Measurements from ENCODE around the gene WDR48.
A peak's percentile ranks its signal among the peaks of the same experiment; 100 is the strongest.

Gene WDR48

DNA sequence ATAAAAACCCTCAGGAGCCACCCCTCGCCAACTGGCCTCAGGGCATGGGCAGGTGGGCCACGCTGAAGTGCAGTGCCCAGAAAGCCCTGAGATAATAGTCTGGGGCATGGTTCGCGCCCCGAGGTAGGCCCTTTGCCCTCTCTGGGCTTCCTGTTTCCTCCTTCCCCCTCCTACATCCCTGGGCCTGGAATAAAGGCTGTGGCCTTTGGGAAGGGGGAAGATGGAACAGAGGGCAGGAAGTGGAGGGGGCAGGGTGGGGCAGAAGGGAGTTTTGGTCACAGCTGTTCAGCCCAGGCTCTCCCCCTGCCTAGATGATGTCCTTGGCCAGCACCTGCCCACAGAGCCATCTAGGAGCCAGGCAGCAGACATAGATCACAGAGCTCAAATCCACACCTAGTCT, 90.3 kb downstream of the WDR48 start:
- H3K4me3 ChIP-seq (ENCODE audit: low read depth, low read length): no peak overlapping the region
- DNase-seq (ENCODE audit: low read depth): no peak
- TF ChIP-seq, protein P1, sequence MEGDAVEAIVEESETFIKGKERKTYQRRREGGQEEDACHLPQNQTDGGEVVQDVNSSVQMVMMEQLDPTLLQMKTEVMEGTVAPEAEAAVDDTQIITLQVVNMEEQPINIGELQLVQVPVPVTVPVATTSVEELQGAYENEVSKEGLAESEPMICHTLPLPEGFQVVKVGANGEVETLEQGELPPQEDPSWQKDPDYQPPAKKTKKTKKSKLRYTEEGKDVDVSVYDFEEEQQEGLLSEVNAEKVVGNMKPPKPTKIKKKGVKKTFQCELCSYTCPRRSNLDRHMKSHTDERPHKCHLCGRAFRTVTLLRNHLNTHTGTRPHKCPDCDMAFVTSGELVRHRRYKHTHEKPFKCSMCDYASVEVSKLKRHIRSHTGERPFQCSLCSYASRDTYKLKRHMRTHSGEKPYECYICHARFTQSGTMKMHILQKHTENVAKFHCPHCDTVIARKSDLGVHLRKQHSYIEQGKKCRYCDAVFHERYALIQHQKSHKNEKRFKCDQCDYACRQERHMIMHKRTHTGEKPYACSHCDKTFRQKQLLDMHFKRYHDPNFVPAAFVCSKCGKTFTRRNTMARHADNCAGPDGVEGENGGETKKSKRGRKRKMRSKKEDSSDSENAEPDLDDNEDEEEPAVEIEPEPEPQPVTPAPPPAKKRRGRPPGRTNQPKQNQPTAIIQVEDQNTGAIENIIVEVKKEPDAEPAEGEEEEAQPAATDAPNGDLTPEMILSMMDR (conservative IDR thresholded peaks at IDR 0.05; ENCODE audit: low read depth, low read length): no peak

DNA sequence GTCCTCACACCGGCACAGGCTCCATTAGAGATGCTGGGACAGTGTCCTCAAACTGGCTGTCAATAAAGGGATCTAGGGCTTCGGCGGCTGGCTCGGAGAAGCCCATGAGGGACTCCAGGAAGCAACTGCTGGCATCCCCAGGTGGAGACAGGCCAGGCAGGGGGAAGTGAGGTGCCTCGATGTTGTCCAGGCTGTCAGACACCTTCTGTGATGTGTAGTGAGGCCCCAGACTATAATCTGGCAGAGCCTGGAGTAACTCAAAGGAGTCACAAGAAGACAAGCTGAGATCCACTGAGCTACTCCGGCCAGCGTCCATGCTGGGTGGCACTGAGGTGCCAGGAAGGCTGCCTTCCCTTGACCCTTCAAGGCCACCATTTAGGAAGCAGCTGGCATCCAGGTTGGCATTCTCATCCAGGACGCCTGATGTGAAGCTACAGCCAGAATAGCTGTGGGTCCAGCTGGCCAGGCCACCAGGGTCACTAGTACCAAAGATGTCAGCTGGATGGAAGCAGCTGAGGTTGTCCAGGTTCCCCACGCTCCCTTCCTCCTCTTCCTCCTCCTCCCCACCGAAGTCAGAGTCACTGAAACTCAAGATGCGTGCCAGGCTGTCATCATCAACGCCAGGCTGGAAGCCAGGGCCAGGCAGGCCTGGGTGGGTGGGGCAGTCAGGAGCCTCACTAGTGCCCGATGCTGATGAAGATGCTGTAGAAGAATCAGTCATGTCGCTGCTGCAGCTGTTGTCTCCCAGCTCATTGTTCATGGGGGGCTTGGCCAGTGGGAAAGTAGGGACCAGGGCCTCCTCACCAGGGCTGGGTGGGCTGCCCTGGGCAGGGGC, 91.5 kb downstream of the WDR48 start:
- H3K4me3 ChIP-seq (ENCODE audit: low read depth, low read length): no peak overlapping the region
- TF ChIP-seq, protein P1 (conservative IDR thresholded peaks at IDR 0.05; ENCODE audit: low read depth, low read length): no peak
- no peak for DNase-seq (ENCODE audit: low read depth)

DNA sequence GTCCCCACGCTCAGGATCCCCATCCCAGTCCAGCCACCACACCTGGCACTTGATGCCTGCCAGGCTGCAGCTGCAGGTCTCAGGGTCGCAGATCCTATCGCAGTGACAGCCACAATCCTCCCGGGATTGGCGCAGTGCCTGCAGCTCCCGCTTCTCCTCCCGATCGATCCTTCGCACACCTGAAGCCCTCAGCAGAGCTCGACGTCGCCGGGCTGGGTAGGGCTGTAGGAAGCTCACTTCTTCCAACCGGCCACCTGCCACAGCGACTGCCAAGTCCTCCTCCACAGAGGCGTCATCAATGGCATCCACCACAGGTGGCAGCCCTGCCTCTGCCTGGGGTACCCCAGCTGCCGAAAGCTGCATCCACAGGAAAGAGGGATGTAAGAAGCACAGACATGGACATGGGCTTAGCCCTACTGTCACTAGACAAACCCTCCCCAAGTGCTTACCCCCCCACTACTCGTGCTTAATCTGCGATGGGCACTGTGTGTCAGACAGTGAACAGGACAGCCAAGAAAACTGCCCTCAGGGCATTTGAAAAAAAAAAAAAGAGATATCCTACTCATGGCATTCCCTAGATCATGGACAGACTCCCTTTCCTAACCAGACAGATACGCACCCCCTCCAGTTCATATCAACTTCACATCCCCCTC, 92.4 kb downstream of the WDR48 start:
- TF ChIP-seq, protein P1 (conservative IDR thresholded peaks at IDR 0.05; ENCODE audit: low read depth, low read length): no peak
- H3K4me3 ChIP-seq (ENCODE audit: low read depth, low read length): no peak overlapping the region

DNA sequence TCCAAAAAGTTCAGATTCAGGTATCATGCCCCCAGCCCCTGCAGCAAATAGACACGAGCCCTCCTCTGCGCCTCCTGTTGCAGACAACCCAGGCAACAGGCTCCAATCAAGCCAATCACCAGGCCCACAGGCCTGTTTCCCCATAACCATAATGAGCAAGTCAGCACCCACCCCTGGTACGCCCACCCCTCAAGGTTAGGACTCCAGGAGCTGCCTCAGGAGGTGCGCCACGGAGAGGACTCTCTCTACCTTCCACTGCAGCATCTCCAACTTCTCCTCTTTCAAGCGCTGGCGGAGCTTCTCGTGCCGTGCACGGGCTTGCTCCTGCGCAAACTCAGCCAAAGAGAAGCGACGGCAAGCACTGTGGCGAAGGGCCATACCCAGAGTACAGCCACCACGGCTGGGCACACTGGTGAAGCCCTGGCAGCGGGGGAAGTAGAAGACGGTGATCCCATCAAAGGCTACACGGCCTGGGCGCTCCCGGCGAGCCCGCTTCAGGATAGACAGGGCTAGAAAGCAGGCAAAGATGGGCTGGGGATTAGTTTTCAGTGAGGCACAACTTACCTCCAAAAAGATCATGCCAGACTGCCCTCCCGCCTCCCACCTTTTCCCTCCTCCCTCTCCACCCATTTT, 93.0 kb downstream of the WDR48 start:
- DNase-seq (ENCODE audit: low read depth): no peak
- TF ChIP-seq, protein P1 (conservative IDR thresholded peaks at IDR 0.05; ENCODE audit: low read depth, low read length): no peak

More for the DNA sequence above, 92.4 kb downstream of the WDR48 start:
- DNase-seq (ENCODE audit: low read depth): no peak

DNA sequence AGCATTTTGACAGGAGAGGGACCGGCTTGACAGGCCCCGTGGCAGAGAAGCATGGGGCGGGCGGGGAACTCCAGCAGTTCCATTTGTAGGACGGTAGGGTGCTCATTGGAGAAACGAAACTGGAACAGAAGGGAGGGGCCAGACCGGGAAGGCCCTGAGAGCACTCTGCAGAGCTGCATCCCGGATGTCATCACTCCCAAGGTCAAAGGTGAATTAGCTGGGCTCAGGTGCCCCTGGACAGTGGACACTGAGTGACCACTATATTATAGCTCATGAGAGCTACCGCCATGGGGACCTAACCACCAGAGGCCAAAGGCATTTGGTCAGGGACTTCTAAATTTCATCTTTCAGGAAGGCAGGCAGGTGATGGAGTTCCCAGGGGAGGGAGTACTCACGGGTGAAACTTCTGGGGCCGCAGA, 94.3 kb downstream of the WDR48 start:
- TF ChIP-seq, protein P1 (conservative IDR thresholded peaks at IDR 0.05; ENCODE audit: low read depth, low read length): peak; percentile 13
- peak; percentile 50 for DNase-seq (ENCODE audit: low read depth)
- no peak overlapping the region for H3K4me3 ChIP-seq (ENCODE audit: low read depth, low read length)

More for the DNA sequence above, 93.0 kb downstream of the WDR48 start:
- no peak overlapping the region for H3K4me3 ChIP-seq (ENCODE audit: low read depth, low read length)

Measured in choroid plexus epithelial cell (primary cell).